Glutamatergic neuron (in vitro differentiated cells): ENCODE data around the gene ATIC. TPM values are rescaled to one million over a fixed set of nuclear protein-coding genes. Genes with fewer than 3 reads are reported as not detected.

ENCODE experiments used
- DNase-seq: peaks from one replicate; pipeline ENCODE4 v3.0.0; 2022
- H3K27ac Mint-ChIP-seq: one replicate; pipeline ENCODE4 v1.8.0; 2020; ENCODE audit warnings: mild to moderate bottlenecking, mixed read lengths, inconsistent platforms; ENCODE audit not compliant: unreplicated experiment
- H3K27me3 Mint-ChIP-seq: one replicate; pipeline ENCODE4 v1.8.0; 2020; ENCODE audit warnings: mild to moderate bottlenecking, moderate library complexity, mixed read lengths, inconsistent platforms; ENCODE audit not compliant: unreplicated experiment
- H3K36me3 Mint-ChIP-seq: one replicate; pipeline ENCODE4 v1.8.0; 2020; ENCODE audit warnings: mild to moderate bottlenecking, mixed read lengths, inconsistent platforms; ENCODE audit not compliant: unreplicated experiment
- H3K4me1 Mint-ChIP-seq: one replicate; pipeline ENCODE4 v1.8.0; 2020; ENCODE audit warnings: mild to moderate bottlenecking, low read depth, mixed read lengths, inconsistent platforms; ENCODE audit not compliant: unreplicated experiment
- H3K4me3 Mint-ChIP-seq: one replicate; pipeline ENCODE4 v1.8.0; 2020; ENCODE audit warnings: mild to moderate bottlenecking, mixed read lengths, inconsistent platforms; ENCODE audit not compliant: unreplicated experiment
- H3K9me3 Mint-ChIP-seq: one replicate; pipeline ENCODE4 v1.8.0; 2020; ENCODE audit warnings: mild to moderate bottlenecking, moderate library complexity, mixed read lengths, inconsistent platforms; ENCODE audit not compliant: unreplicated experiment
- CTCF ChIP-seq: fragments of 200-600 bp; sonication (generic); IDR thresholded peaks from one replicate; pipeline ENCODE4 v1.5.0; 2021; ENCODE audit not compliant: partially characterized antibody, unreplicated experiment
- total RNA-seq: library from RNA; stranded (reverse); fragmentation: NEBNext Ultra II Directional; extraction: Animal tissue kit (Norgen Biotek cat#: 25700); gene quantifications from one replicate; pipeline ENCODE4 v1.2.1, GENCODE V29; 2021; ENCODE audit not compliant: unreplicated experiment

The ATIC gene
- total RNA-seq, 1 donor from 2014 or later = 51.5 TPM

- H3K4me3 Mint-ChIP-seq = no peak overlapping the region
- H3K4me1 Mint-ChIP-seq = no peaks in the 10 kb centered on the region
- no peak for DNase-seq
- H3K9me3 Mint-ChIP-seq = no peaks in the 10 kb centered on the region
- H3K36me3 Mint-ChIP-seq = peaks cover 5% of the 10 kb centered on the region
- H3K27me3 Mint-ChIP-seq = peaks cover 1% of the 10 kb centered on the region
- H3K27ac Mint-ChIP-seq = no peak overlapping the region
- no peak for TF ChIP-seq CTCF
Measured at GRCh38 chr2:215378045-215378444, 66.2 kb downstream of the ATIC start.

- peaks cover 3% of the 10 kb centered on the region for H3K36me3 Mint-ChIP-seq
- peaks cover 1% of the 10 kb centered on the region for H3K27me3 Mint-ChIP-seq
- TF ChIP-seq CTCF = no peak
- no peaks in the 10 kb centered on the region for H3K9me3 Mint-ChIP-seq
- DNase-seq = no peak
- no peak overlapping the region for H3K4me3 Mint-ChIP-seq
- no peak overlapping the region for H3K27ac Mint-ChIP-seq
- no peaks in the 10 kb centered on the region for H3K4me1 Mint-ChIP-seq
Measured at GRCh38 chr2:215379039-215379438, 67.2 kb downstream of the ATIC start.

DNA sequence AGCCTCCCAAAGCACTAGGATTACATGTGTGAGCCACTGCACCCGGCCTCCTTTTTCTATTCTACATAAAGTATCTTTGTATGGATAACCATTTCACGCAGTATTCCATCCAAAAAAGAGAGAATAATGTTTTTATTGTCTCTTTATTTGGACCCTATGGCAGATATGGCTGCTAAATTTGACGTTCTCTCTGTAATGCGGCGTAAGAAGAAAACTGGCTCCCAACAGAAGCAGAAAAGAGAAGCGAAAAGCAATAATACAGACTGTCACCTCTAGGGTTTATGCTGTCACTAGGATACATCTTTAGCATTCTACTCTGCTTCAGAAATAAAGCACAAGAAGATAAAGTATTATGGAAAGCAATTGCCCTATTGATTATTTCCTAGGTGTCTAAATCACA, 68.1 kb downstream of the ATIC start:
- Mint-ChIP-seq H3K27ac (no peak overlapping the region), H3K36me3 (no peaks in the 10 kb centered on the region), H3K27me3 (peaks cover 1% of the 10 kb centered on the region), H3K9me3 (no peaks in the 10 kb centered on the region), H3K4me1 (no peaks in the 10 kb centered on the region), H3K4me3 (no peak overlapping the region)
- no peak for DNase-seq
- TF ChIP-seq CTCF = no peak

GRCh38 chr2:215380699-215381098, 68.8 kb downstream of the ATIC start:
- H3K36me3 Mint-ChIP-seq = no peaks in the 10 kb centered on the region
- H3K4me1 Mint-ChIP-seq = no peaks in the 10 kb centered on the region
- H3K27ac Mint-ChIP-seq = no peak overlapping the region
- peaks cover 1% of the 10 kb centered on the region for H3K27me3 Mint-ChIP-seq
- H3K4me3 Mint-ChIP-seq = no peak overlapping the region
- no peaks in the 10 kb centered on the region for H3K9me3 Mint-ChIP-seq
- TF ChIP-seq CTCF = no peak
- DNase-seq = no peak

- no peak for DNase-seq
- TF ChIP-seq CTCF = no peak
- no peak overlapping the region for H3K27ac Mint-ChIP-seq
- no peaks in the 10 kb centered on the region for H3K27me3 Mint-ChIP-seq
- H3K36me3 Mint-ChIP-seq = no peaks in the 10 kb centered on the region
- no peak overlapping the region for H3K4me3 Mint-ChIP-seq
- no peaks in the 10 kb centered on the region for H3K4me1 Mint-ChIP-seq
- peaks cover 1% of the 10 kb centered on the region for H3K9me3 Mint-ChIP-seq
Measured at GRCh38 chr2:215382011-215382410, 70.2 kb downstream of the ATIC start.
